B cell (primary cell): ENCODE results near the gene GRAP. TPM values are rescaled to one million over a fixed set of nuclear protein-coding genes. Genes with fewer than 3 reads are reported as not detected.

Source experiments
- ATAC-seq: fragments of 200-7000 bp; cut with Tn5 transposase; one replicate; pipeline ENCODE4 v1.10.0; 2021; ENCODE audit warnings: low read depth, mild to moderate bottlenecking, moderate number of reproducible peaks, moderate library complexity
- CTCF ChIA-PET: fragments of 350-600 bp; sonication (Branson Sonifier 250); formaldehyde crosslinking; loops from one replicate; lab custom pipeline; 2021; ENCODE audit warnings: antibody characterized with exemption, inconsistent platforms; lab: Charles Lee
- POLR2A ChIA-PET: fragments of 350-600 bp; sonication (Branson Sonifier 250); formaldehyde crosslinking; loops from one replicate; lab custom pipeline; 2021; ENCODE audit warnings: antibody characterized with exemption; lab: Charles Lee
- DNase-seq: peaks from one replicate; pipeline ENCODE4 v3.0.0; 2013
- H2AFZ ChIP-seq: 2 replicates; pipeline ENCODE4 v1.6.1; 2012; ENCODE audit warnings: mild to moderate bottlenecking, low read depth, low read length; ENCODE audit not compliant: insufficient read depth, poor library complexity, severe bottlenecking
- H3K27ac ChIP-seq, 2 donors: 1 replicate in 1 of 2; 2 replicates in 1 of 2; pipeline ENCODE4 v1.5.1; 2012 to 2013; ENCODE audit warnings: low read length in 2 of 2, mild to moderate bottlenecking in 2 of 2, moderate library complexity in 1 of 2
- H3K27me3 ChIP-seq, 4 experiments: fragments of 200-600 bp in 1 of 4; sonication (generic) in 1 of 4; replicated peaks in 1 of 4; 1 replicate in 2 of 4; 2 replicates in 2 of 4; pipeline versions ENCODE4 v1.6.1 to v1.7.0; 2013 to 2016; ENCODE audit warnings: low read length in 3 of 4, mild to moderate bottlenecking in 2 of 4, mixed read lengths in 1 of 4, moderate library complexity in 1 of 4; ENCODE audit not compliant: insufficient read depth in 4 of 4, control insufficient read depth in 3 of 4; ENCODE audit errors: control extremely low read depth in 1 of 4
- H3K36me3 ChIP-seq, 2 experiments: replicated peaks in 1 of 2; 1 replicate in 1 of 2; 2 replicates in 1 of 2; pipeline versions ENCODE4 v1.6.1 to v1.7.1; 2013; ENCODE audit warnings: low read length in 1 of 2; ENCODE audit not compliant: insufficient read depth in 2 of 2, control insufficient read depth in 1 of 2; ENCODE audit errors: control extremely low read depth in 1 of 2, extremely low read depth in 1 of 2
- H3K4me1 ChIP-seq, 2 donors: fragments of 200-600 bp in 1 of 2; sonication (generic) in 1 of 2; 1 replicate in 1 of 2; 2 replicates in 1 of 2; pipeline versions ENCODE4 v1.5.1 to v1.6.1; 2013 to 2017; ENCODE audit warnings: low read length in 2 of 2; ENCODE audit not compliant: control insufficient read depth in 2 of 2, insufficient read depth in 2 of 2
- H3K4me2 ChIP-seq: replicated peaks from 2 replicates; pipeline ENCODE3; 2012; ENCODE audit warnings: mild to moderate bottlenecking, low read depth, low read length; ENCODE audit not compliant: poor library complexity, severe bottlenecking
- H3K4me3 ChIP-seq, 5 experiments: fragments of 200-600 bp in 1 of 5; sonication (generic) in 1 of 5; 1 replicate in 3 of 5; 2 replicates in 2 of 5; pipeline versions ENCODE4 v1.5.1 to v1.7.0; 2011 to 2016; ENCODE audit warnings: low read length in 4 of 5, mild to moderate bottlenecking in 4 of 5, low read depth in 2 of 5, control low read depth in 1 of 5, moderate library complexity in 1 of 5; ENCODE audit not compliant: insufficient read depth in 1 of 5; ENCODE audit errors: control extremely low read depth in 1 of 5, extremely low read depth in 1 of 5
- H3K79me2 ChIP-seq: fragments of 200-600 bp; sonication (generic); one replicate; pipeline ENCODE4 v1.6.0; 2016; ENCODE audit warnings: low read length; ENCODE audit not compliant: control insufficient read depth, insufficient read depth
- H3K9ac ChIP-seq: fragments of 200-600 bp; sonication (generic); 2 replicates; pipeline ENCODE4 v1.6.1; 2017; ENCODE audit warnings: mild to moderate bottlenecking, low read length, moderate library complexity
- H3K9me3 ChIP-seq, 3 donors: one replicate each; pipeline versions ENCODE4 v1.6.1 to v1.7.1; 2013; ENCODE audit warnings: low read length in 2 of 3; ENCODE audit not compliant: control insufficient read depth in 2 of 3, insufficient read depth in 1 of 3; ENCODE audit errors: control extremely low read depth in 1 of 3
- H4K20me1 ChIP-seq: 2 replicates; pipeline ENCODE4 v1.6.0; 2012; ENCODE audit warnings: mild to moderate bottlenecking, low read length; ENCODE audit not compliant: insufficient read depth, control insufficient read depth, poor library complexity, severe bottlenecking
- H3K27ac Mint-ChIP-seq: one replicate; pipeline ENCODE4 v1.8.0; 2021; ENCODE audit warnings: mixed read lengths
- H3K27me3 Mint-ChIP-seq: one replicate; pipeline ENCODE4 v1.8.0; 2021; ENCODE audit warnings: mixed read lengths
- H3K4me1 Mint-ChIP-seq: one replicate; pipeline ENCODE4 v1.8.0; 2021; ENCODE audit warnings: mixed read lengths
- H3K4me3 Mint-ChIP-seq: one replicate; pipeline ENCODE4 v1.8.0; 2021; ENCODE audit warnings: mixed read lengths
- H3K9me3 Mint-ChIP-seq: one replicate; pipeline ENCODE4 v1.8.0; 2022; ENCODE audit warnings: mixed read lengths; ENCODE audit not compliant: insufficient read depth
- EZH2 ChIP-seq: IDR thresholded peaks from 2 replicates; pipeline ENCODE4 v1.6.1; 2012; ENCODE audit warnings: borderline replicate concordance, low read depth, mild to moderate bottlenecking, moderate library complexity, low read length; ENCODE audit not compliant: insufficient read depth, poor library complexity, severe bottlenecking
- WGBS: methylation state at CpG from one replicate; pipeline ENCODE4 v1.1.5; 2013; ENCODE audit warnings: missing lambda C conversion rate; ENCODE audit not compliant: insufficient coverage; 5-methylcytosine and 5-hydroxymethylcytosine counted together
- intact Hi-C: fragments of 100-400 bp; cut with micrococcal nuclease; formaldehyde crosslinking; loops from one replicate; pipeline ENCODE4 v1.10.0; 2022
- polyA plus RNA-seq: library from polyadenylated mRNA; depleted of rRNA; stranded (reverse); fragments of >200 nt; gene quantifications from 2 replicates; pipeline ENCODE4 v1.2.3, GENCODE V29; 2012
- total RNA-seq, 2 donors: library from RNA; stranded (reverse); fragments of 120-200 nt in 1 of 2; gene quantifications; 1 replicate in 1 of 2; 2 replicates in 1 of 2; pipeline versions ENCODE4 v1.2.3 to v1.2.4, GENCODE V29; 2013 to 2022
- TF ChIP-seq, protein P1 (sequence below): fragments of 200-600 bp; IDR thresholded peaks from one replicate; pipeline ENCODE4 v1.8.0; 2022; ENCODE audit warnings: antibody characterized with exemption, mild to moderate bottlenecking

GRAP gene
- total and polyA plus RNA-seq, 2 donors (not counting 1 experiment from before 2014, with no cell fraction given), result 59.8 to 93.2 TPM

DNA sequence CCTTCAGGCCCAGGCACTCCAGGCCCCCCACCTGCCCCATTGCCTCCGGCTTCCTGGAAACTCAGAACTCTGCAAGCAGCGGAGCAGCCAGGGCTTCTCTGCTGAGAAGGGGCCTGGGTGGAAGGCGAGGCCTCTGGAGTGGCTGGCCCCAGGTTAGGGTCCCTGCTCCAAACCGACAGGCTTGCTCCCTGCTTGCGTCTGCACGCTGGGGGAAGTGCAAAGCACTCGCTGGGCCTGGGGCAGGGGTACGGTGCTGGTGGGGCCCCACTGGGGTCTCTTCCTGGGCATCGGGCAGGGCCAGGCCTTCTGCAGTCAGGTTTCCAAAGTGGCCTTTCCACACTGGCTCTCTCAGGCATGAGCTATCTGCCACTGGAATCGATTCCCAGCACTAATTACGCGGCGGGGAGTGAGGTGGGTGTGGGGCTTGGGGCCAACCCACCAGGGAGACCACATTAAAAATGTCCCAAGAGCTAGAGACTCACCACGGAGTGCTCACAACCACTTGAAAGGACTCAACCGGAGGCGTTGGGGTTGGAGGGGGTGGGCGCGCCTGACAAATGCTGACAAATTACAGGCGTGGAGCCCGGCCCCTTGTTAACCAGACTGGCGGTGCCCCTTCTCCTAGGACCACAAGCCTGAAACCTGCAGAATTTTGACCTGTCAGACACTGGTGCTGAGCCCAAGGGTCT is 60.1 kb downstream of the GRAP start:
- ChIA-PET CTCF (no interaction called here), POLR2A (no interaction called here)
- peaks cover 17% of the 10 kb centered on the region for H4K20me1 ChIP-seq
- H3K4me1 ChIP-seq, result no peaks in the 10 kb centered on the region
- no peak for ATAC-seq
- WGBS, result 73% methylated on average over 18 of the region's 21 CpGs
- TF ChIP-seq EZH2, result no peak
- TF ChIP-seq, protein P1, sequence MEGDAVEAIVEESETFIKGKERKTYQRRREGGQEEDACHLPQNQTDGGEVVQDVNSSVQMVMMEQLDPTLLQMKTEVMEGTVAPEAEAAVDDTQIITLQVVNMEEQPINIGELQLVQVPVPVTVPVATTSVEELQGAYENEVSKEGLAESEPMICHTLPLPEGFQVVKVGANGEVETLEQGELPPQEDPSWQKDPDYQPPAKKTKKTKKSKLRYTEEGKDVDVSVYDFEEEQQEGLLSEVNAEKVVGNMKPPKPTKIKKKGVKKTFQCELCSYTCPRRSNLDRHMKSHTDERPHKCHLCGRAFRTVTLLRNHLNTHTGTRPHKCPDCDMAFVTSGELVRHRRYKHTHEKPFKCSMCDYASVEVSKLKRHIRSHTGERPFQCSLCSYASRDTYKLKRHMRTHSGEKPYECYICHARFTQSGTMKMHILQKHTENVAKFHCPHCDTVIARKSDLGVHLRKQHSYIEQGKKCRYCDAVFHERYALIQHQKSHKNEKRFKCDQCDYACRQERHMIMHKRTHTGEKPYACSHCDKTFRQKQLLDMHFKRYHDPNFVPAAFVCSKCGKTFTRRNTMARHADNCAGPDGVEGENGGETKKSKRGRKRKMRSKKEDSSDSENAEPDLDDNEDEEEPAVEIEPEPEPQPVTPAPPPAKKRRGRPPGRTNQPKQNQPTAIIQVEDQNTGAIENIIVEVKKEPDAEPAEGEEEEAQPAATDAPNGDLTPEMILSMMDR, result no peak
- intact Hi-C loops, result no loop called here
- H3K4me3 ChIP-seq, result no peak overlapping the region
- DNase-seq, result no peak
- H3K27me3 ChIP-seq, result no peaks in the 10 kb centered on the region
- H2AFZ ChIP-seq, result no peak overlapping the region
- Mint-ChIP-seq H3K4me1 (no peaks in the 10 kb centered on the region), H3K27ac (no peak overlapping the region), H3K4me3 (no peak overlapping the region), H3K27me3 (no peaks in the 10 kb centered on the region), H3K9me3 (no peaks in the 10 kb centered on the region)
- no peak overlapping the region for H3K9ac ChIP-seq
- no peaks in the 10 kb centered on the region for H3K9me3 ChIP-seq
- H3K4me2 ChIP-seq, result no peak overlapping the region
- peaks cover 0 to 8% of the 10 kb centered on the region in 2 experiments for H3K36me3 ChIP-seq
- H3K79me2 ChIP-seq, result no peaks in the 10 kb centered on the region
- no peak overlapping the region for H3K27ac ChIP-seq

DNA sequence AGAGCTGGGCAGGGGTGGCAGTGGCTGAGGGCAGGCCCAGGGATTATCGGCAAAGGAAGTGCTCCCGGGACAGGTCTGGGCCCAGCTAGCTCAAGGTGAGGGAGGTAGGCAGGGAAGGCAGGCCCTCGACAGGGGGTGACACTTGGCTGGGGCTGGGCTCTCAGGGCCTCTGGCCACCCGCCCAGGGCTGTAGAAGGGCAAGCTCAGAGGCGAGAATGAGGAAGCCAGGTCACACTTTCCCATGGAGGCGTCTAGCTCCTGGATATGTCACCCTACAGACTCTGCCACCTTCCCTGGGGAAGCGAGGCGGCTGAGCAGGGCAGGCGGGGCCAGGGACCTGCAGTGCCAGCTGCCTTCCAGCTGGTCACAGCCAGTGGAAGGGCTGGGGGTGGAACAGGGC is 61.3 kb downstream of the GRAP start:
- no peak for ATAC-seq
- intact Hi-C loops, result no loop called here
- H3K4me1 ChIP-seq, result no peaks in the 10 kb centered on the region
- no peaks in the 10 kb centered on the region for H3K27me3 ChIP-seq
- H3K79me2 ChIP-seq, result no peaks in the 10 kb centered on the region
- no peak for DNase-seq
- H4K20me1 ChIP-seq, result peaks cover 5% of the 10 kb centered on the region
- no peak overlapping the region for H2AFZ ChIP-seq
- H3K4me3 ChIP-seq, result no peak overlapping the region
- 99% methylated on average over 8 of the region's 9 CpGs for WGBS
- Mint-ChIP-seq H3K27ac (no peak overlapping the region), H3K4me3 (no peak overlapping the region), H3K9me3 (no peaks in the 10 kb centered on the region), H3K27me3 (no peaks in the 10 kb centered on the region), H3K4me1 (no peaks in the 10 kb centered on the region)
- H3K9me3 ChIP-seq, result no peaks in the 10 kb centered on the region
- no peak overlapping the region for H3K4me2 ChIP-seq
- H3K9ac ChIP-seq, result no peak overlapping the region
- ChIA-PET POLR2A (no interaction called here), CTCF (no interaction called here)
- H3K36me3 ChIP-seq, result peaks cover 0 to 8% of the 10 kb centered on the region in 2 experiments
- H3K27ac ChIP-seq, result no peak overlapping the region
- no peak for TF ChIP-seq EZH2
